GM18502 (cell line): ENCODE results near the gene NSG2.
"Not testable (repeated sequence)": the region's sequence is repeated elsewhere in the genome, so short reads cannot be mapped to it uniquely, and the experiment has no call there.

Experiments used
- ATAC-seq: cut with Tn5 transposase; IDR thresholded peaks from one replicate; pipeline ENCODE4 v1.9.1; 2021; ENCODE audit warnings: mild to moderate bottlenecking; ENCODE audit not compliant: unreplicated experiment, poor library complexity

The NSG2 gene

GRCh38 chr5:174146556-174146955, 101.0 kb downstream of the NSG2 start:
- no peak for ATAC-seq

GRCh38 chr5:174147012-174147411, 101.5 kb downstream of the NSG2 start:
- not testable (repeated sequence) for ATAC-seq

GRCh38 chr5:174147551-174147950, 102.0 kb downstream of the NSG2 start:
- no peak for ATAC-seq

DNA sequence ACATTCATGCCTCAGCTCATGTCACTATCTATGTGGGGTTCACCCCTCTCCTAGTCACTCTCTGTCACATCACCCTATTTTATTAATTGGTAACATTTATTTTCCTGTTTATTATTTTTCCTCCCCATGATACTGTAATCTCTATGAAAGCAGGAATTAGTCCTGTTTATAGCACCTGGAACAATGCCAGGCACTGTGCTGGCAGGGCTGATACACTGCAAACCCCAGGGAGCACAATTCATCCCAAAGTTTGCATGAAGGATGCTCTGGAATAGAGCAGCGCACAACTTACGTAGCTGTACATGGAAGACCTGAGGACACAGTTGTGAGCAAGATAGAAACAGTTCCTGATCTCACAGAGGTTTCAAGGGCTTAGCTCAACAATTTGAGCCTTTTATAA, 103.2 kb downstream of the NSG2 start:
- ATAC-seq, result no peak

GRCh38 chr5:174149426-174149825, 103.9 kb downstream of the NSG2 start:
- no peak for ATAC-seq

DNA sequence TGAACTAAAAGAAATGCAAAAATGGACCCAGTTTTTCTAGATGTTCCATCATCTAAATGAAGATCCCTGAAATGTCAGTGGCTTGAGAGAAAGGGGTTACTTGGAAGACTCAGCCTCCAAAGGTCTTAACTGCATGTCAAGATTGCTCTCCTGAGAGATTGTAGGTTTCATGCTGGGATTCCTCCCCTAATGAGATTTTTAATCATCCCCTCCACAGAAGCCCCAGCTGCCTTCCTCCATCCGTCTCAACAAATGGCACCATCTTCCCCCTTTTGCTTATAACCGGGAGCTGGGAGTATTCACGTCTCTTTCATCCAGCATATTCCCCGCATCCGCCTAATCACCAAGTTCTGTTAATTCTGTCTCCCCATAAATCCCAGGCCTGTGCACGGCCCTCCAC, 104.5 kb downstream of the NSG2 start:
- ATAC-seq, result no peak

DNA sequence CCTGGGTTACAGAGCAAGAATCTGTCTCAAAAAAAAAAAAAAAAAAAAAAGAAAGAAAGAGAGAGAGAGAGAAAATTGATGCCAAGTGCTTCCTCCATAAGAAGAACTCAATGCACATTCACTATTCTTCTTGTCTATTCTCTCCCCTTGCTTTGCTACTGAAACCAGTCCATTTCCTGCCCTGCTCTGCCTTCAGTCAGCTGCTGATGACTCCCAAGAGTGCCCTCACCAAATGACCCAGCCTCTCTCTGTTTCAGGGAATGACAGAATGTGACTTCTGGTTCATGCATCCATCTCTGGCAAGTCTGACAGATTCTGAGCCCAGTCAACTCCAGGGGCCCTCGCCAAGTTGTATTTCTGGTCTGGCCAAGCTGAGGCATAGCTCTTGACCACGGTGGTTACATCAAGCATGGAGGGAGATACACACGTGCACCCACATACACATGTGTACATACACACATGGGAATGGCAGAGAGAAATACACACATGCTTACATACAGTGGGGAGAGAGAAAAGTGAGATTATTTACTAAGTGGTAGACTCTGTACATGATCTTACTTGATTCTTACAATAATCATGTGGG, 106.2 kb downstream of the NSG2 start:
- ATAC-seq, result no peak

- no peak for ATAC-seq
Measured at GRCh38 chr5:174154559-174154958, 109.1 kb downstream of the NSG2 start.

DNA sequence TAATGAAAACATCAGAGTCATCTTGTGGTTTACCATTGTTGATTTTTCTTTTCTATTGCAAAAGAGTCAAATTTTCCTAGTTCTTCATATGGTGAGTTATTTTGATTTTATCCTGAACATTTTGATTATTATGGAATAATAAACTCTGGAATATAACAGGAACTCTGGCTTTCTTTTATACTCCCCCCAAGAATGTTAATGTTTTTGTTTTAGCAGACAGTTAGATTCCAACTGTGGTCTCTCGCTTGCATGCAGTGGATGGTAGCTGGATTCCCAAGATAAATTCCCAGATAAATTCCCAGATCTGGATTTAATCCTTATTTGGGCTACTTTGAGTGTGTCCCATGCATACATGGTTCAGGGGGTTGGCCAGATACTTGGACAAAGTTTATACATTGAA, 109.8 kb downstream of the NSG2 start:
- no peak for ATAC-seq

DNA sequence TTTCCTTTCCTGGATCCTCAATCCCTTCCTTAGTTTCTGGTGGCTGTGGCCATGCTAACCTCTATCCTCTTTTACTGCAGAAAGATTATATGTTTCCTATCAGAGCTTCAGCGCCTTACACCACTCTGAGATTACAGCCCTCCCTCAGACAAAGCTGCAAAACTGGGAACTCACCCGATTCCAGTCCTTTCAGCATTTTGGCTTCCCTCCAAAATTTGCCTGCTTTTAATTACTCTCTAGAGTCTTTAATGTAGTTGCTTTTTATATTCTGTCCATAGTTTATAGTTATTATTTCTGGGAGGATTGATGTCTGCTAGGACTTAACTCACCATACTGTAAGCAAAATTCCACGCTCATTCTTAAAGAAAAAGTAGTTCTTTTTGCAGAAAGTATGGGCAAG, 110.2 kb downstream of the NSG2 start:
- ATAC-seq, result no peak

DNA sequence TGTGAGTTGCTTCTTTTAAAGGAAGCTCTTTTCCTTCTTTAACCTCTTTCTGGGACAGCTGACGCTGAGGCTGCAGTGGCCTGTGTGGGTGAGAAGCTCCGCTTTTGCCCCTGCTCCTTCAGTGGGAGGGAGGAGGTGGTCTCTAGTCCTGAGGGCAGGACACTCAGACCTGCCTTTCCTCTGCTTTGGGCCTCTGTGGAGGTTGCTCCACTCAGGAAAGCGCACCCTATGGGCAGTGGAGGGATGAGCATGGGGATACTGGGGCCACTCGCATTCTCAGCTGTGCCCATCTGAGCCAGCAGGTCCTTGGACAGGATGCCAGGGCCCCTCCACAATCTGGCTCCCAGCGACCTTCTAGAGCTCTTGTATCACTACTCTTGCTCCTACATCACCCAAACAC, 111.5 kb downstream of the NSG2 start:
- ATAC-seq, result no peak
